NCI-H510A (cell line): ENCODE data around the gene LRRC19.

ENCODE experiments used
- DNase-seq: peaks from one replicate; lab custom pipeline; 2025; lab: John Stamatoyannopoulos, UW

The LRRC19 gene

DNA sequence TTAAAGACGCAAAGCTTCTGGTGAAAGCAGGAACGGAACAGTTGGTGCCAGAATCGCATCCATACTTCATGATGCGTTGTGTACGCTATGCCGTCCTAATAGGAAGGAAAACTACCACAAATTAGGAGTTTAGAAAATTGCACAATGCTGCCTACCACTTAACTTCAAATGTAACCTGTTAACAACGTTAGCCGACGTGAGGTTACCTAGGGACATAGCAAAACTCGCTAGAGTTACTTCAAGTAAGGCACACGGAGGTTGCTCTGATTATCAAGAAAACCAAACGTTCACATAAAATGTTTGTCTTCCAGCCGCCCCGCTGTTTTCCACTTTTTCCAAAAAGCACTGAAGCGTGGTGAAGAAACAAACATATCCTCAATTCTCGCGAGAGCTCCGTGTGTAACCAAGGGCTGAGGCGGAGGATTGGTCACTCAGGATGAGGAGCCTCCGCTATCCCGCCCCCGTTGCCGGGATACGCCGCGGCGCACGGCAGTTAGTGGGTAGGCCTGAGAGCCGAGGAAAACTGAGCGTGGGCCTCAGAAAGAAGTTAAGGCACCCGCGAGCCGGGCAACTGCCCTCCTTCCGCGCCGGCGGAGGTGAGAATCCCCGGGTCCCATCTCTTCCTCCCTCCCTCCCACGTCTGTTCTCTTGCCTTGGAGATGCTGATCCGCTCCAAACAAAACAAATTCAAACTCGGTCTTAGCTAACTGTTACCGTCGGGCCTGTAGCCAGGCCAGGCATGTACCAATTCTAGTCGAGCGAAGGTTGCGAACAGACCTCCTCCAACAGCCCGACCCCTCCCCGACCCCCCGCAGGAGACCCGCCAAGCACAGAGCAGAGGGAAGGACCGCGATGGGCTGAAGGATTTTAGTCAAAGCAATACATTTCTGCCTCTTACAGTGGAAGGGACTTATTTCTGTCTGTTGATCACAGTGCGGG is 49.3 kb downstream of the LRRC19 start, which contains the start of gene IFT74:
Gene IFT74, plus strand, starts transcription at position 492 of the 939 bp plus-strand sequence. CDS start 5,556 bp downstream, outside the sequence.
- peak; percentile 92 for DNase-seq

DNA sequence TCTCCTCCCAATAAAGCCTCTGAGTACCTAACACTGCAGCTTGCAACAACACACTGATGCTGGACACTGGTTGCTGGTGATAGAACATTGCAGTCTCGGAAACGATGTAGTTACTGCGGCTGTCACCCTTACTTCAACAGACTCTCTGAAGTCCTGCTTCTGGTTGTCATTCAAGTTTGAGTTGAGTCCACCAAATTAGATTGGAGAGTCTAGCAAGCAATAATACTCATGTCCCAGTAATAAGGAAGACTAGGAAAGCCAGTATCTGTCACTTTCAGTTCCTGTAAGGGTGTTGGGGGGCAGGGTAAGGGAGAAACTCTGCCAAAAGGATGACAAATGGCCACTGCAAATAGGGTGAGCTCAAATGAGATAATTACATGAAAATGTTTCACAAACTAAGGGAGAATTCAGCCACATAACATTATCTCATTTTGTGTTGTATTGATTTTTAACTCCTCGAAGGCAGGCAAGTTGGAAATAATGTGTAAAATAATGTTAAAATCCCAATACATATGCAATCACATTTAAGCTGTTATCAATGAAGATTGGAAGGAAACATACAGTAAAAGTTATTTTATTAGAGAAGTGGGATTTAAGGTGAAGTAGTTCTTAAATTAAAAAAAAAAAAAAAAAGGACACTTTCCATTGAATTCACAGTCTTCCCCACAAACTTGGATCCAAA is 50.1 kb downstream of the LRRC19 start:
- no peak for DNase-seq

- no peak for DNase-seq
Observed at GRCh38 chr9:26954050-26954508, 51.4 kb downstream of the LRRC19 start.

- DNase-seq, result no peak
Observed at GRCh38 chr9:26951794-26952193, 53.7 kb downstream of the LRRC19 start.

GRCh38 chr9:26950521-26950920 is 55.0 kb downstream of the LRRC19 start:
- DNase-seq, result no peak

GRCh38 chr9:26949637-26950069 is 55.8 kb downstream of the LRRC19 start:
- DNase-seq, result no peak

DNA sequence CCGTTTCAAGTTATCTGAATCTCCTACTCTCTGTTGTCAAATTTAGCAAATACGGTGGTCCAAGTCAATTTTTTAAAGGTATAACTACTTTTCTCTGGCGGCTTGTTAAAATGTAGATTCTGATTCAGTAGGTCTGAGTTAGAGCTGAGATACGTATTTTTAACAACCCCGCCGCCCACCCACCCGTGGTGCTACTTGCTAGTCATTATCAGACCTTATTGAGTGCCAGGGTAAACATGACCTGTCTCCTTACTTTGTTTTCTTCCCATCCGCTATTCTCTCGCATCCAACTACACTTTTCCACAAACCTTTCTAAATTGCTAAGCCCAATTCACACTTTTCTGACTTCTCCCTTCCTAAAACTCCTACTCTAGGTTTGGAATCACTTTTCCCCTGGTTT is 57.7 kb downstream of the LRRC19 start:
- no peak for DNase-seq

GRCh38 chr9:26946753-26947727 is 58.4 kb downstream of the LRRC19 start, which contains the start of gene PLAA:
PLAA (minus strand) TSS chr9:26947242; CDS start chr9:26947045, 197 bp downstream.
- DNase-seq, result peak; percentile 64

DNA sequence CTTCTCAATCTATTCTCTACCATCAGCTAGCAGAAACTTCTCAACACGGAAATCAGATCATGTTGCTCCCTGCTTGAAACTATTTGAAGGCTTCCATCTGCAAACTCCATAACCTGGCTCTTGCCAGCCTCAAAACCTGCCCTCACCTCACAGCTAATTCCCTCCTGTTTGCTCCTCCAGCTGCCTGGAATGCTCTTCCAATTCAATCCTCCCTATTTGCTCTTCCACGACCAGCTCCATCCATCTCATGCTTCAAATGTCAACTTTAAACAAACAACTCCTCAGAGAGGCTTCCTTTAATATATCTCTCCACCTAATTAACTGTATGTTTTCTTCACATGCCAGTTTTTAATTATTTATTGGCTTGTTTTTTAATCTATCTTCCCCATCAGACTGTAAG is 59.9 kb downstream of the LRRC19 start:
- DNase-seq, result no peak
